Stimulated activated CD8-positive, alpha-beta memory T cell treated with anti-CD3 and anti-CD28 coated beads, Interleukin-7, amount 100 ng/mL, for 24 hours (primary cell): ENCODE data around the gene NOL9.
A peak's percentile ranks its signal among the peaks of the same experiment; 100 is the strongest.

Experiments
- DNase-seq: peaks from one replicate; pipeline ENCODE4 v3.0.0-alpha.2; 2020; ENCODE audit warnings: low read depth

NOL9 gene

GRCh38 chr1:6489383-6489765 lies 64.9 kb downstream of the NOL9 start:
- no peak for DNase-seq

DNA sequence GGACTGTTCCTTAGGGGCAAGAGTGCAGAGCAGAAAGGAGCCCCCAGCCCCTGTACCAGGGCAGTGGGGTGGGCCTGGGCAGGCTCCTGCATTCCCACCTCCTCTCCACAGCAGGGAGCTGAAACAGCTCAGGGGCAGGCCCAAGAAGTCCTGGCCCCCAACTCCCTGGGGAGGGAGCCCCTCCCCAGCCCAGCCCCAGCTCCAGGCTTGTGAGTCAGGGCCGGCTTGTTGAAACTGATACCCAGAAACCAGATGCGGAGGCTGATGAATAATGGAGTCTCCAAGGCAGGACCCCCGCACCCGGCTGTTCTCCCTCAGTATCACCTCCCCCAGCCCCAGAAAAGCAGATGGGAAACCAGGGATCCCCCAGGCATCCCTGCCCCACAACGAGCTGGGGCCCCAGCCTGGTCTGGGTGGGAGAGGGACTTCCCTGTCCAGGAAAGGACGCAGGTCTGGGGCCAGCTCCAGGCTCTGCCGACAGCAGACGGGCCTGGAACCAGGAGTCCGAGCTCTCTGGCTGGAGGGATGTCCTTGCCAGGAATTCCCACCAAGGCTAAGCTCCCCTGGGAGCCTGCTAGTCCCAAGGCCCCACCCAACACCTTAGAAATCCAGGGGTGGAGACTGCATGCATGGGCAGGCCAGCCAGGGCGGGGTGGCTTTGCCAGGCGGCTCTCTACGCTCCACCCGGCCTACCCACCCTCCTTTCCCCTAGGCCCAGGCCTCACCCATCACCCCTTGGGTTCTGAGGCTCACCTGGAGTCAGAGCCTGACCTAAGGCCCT lies 65.5 kb downstream of the NOL9 start:
- no peak for DNase-seq

GRCh38 chr1:6487804-6488484 lies 66.4 kb downstream of the NOL9 start:
- DNase-seq, result no peak

DNA sequence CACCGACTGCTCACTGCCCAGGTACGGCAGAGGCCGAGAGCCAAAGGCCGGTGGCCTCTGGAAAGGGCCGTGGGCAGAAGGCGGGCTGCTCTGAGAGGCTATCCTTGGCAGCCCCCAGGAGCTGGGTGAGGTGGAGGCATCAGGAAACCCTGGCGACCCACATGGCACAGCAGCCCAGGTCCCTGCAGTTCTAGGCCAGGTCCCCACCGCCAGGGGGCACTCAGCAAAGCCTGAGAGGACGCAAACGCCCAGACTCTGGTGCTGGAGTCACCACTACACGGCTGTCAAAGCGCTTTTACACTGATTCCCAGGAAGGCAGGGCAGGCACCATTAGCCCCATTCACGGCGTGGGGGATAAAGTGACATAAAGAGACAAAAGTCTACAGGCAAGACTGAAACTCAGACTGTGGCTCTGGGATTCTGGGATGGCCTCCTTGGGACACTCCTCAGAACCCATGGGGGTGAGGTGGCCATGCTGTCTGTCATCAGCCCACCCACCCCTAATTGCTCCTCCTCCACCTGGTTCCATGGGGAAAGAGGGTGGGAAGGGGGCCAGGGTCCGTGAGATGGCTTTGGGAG lies 67.8 kb downstream of the NOL9 start:
- peak; percentile 80 for DNase-seq

DNA sequence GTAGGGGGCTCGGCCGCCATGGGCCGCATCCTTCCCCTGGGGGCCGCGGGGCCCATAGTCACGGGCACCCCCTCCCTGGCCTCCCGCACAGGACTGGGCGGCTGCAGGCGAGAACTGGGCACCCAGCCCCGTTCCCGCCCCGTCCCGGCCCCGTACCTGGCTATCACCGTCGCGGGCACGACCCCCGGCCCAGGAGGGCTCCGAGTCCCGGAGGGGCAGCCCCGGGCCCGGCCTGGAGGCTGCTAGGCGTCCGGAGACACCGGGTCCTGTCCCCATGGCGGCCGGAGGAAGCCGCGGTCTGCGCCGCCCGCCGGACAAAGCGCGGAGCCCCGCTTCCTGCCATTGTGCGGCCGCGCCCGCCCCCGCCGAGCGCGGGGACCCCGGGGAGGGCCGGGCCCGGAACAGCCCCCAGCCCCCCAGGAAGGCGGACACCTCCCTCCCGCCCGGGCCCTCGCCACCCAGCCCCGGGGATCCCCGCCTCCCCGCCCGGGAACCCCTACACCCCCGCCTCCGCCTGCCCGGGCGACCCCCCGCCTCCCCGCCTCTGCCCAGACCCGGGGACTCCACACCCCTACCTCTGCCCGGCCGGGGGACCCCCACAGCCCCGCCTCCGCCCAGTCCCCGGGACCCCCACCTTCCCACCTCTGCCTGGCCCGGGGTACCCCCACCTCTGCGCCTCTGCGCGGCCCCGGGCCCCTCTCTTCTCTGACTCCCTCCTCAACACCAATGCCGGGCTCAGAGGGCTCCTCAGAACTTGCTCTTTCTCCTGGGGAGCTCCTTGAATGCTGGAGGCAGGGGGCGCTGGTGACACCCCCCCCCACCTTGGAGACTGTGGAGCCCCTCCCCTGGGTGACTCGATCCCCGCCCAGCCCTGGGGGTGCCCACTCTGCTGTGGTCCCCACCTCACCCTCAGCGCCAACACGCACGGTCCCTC lies 68.9 kb downstream of the NOL9 start:
- no peak for DNase-seq

GRCh38 chr1:6484826-6485167 lies 69.5 kb downstream of the NOL9 start:
- no peak for DNase-seq

GRCh38 chr1:6483761-6484117 lies 70.6 kb downstream of the NOL9 start:
- DNase-seq, result no peak

DNA sequence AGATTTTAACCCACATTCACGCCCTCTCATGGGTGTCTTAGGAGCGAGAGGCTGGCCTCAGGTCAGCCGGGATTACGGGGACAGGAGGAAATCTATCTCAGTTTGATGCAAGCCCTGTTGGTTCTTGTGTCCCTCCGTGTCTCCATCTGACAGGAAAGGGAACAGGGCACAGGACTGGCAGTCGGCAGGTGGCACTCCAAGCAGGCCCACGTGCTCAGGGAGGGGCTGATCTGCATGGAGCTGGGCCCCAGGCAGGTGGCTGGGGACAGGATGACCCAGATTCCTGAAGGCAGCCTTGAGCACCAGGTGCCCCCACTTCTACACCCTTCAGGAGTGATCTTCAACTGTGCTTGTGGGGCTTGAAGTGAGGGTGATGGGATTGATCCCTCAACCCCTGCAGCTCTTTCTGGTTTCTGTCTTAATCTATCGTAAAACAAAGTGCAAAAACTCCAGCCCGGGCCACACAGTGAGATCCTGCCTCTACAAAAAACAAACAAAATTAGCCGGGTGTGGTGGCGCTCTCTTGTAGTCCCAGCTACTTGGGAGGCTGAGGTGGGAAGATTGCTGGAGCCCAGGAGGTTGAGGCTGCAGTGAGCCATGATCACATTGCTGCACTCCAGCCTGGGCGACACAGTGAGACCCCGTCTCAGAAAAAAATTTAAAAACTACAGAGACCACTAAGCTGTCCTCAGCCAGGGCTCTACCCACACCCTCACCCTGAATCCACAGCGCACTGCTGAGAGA lies 71.1 kb downstream of the NOL9 start:
- DNase-seq, result no peak

- no peak for DNase-seq
Observed at GRCh38 chr1:6481820-6482219, 72.5 kb downstream of the NOL9 start.

DNA sequence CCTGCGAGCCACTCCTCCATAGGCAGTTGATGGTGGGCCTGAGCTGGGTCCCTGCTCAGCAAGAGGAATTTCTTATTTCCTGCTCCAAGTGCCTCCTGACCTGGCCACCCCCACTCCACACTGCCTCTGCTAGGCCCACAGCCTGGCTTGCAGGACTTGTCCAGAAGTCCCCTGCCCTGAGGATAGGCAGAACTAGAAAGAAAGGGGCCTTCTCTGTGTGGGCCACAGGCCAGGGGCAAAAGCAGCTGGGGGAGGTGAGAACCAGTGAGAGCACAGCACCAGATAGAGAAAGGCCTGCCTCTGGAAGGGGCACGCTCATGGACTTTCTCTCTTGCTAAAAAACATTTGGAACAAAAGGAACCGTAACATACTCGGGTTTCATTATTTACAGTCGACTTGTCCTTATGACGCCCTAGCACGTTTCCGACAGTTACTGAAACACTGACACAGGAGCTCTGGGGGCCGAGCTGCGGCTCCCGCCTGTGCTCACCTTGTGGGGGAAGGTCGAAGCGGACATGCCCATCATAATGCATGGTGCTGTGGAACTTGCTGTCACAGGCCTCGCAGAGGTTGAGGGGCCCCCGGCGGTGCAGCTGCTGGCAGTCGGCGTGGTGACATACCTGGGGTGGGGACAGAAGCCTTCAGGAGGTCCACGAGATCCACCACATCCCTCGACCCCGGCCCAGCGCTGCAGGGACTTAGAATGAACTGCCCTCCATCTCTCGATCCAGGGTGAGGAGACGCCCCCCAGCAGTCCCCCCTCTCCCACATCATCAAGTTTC lies 77.1 kb downstream of the NOL9 start:
- no peak for DNase-seq

DNA sequence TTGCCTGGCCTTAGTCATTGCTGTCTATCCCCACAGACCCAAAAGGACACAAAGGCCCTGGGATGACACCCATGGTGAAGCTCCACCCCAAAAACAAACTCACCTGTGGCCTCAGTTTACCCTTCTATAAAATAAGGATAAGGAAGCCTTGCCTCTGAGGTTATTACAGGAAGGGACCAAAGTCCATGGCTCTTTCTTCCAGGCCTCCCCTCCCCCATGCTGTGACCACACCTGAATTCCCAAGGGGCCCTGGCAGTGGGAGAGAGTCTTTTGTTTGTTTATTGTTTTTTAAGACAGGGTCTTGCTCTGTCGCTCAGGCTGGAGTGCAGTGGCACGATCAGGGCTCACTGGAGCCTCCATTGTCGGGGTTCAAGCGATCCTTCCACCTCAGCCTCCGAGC lies 77.8 kb downstream of the NOL9 start:
- no peak for DNase-seq

DNA sequence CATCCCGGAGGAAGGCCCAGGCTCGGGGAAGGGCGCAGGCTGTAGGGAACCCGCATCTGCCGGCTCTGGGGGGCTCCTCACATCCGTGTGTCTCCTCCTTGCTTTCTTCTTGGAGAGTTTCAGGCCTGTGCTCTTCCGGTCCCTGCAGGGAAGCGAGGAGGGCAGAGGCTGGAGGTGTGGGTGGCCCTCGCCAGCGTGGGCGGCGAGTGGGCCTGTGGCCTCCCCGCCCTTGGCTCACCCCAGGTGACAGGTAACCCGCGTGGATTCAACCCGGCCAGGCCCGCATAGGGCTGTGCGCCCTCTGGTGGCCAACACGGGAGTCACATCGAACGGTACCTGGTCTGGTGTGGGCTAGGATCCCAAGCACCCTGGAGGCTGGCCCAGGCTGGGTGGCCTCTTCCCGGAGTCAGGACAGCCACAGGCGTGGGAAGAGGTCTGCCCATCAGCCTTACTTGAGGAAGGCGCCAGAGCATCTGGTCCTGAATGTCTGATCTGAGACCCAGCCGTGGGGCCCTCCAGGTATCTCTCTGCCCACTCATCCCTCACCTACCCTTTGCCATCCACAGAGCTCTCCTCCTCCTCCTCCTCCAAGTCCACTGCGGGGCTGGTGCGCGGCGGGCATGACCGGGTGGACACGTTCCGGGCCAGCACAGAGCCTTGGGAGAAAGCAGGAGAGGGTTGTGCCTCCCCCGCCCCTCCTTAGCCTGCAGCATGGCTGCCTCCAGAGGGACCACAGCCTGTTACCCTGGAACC lies 78.8 kb downstream of the NOL9 start:
- peak; percentile 55 for DNase-seq

- no peak for DNase-seq
Observed at GRCh38 chr1:6474815-6475282, 79.5 kb downstream of the NOL9 start.

- DNase-seq, result no peak
Observed at GRCh38 chr1:6473974-6474814, 80.1 kb downstream of the NOL9 start.

DNA sequence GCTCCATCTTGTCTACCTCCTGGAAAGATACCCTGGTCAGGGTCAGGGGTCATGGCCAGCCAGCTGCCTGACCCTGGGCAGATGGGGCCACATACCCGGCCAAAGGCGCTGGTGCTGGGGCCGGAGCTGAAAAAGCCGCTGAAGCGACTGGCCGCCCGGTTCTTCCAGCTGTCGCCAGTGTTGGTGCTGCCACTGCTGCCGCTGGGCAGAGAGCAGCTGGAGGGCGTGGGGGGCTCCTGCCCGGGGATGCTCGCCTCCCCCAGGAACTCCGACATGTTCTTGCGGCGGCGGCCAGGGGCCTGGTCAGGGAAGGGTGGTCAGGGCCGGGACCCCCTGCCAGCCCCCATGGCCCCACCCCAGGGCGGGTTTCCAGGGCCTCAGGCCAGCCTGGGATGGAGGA lies 81.2 kb downstream of the NOL9 start:
- no peak for DNase-seq

DNA sequence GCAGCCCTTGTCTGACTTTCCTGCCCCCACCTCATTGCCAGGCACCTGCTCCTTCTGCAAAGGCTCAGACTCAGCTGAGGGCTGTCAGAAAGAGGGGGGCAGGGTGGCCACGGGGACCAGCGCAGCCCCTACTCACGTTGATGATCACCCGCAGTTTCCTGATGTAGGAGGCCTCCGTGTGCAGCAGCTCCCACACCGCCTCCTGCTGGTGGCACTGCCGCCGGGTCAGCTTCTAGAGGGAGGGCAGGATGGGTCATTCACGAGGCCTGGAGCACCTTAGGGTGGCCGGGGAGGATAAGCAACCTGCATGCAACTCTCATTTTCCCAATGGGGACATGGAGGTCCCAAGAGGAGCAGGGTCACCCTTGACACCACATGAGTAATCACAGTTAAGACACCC lies 81.9 kb downstream of the NOL9 start:
- no peak for DNase-seq

GRCh38 chr1:6471970-6472368 lies 82.3 kb downstream of the NOL9 start:
- DNase-seq, result no peak
